Body of pancreas (tissue), 4 donors: ENCODE results near the gene TBCE.

Source experiments
- CTCF ChIP-seq, 7 experiments: fragments of 450-650 bp in 4 of 7; fragments of 200-600 bp in 3 of 7; sonication (generic) in 3 of 7; IDR thresholded peaks; one replicate each; pipeline ENCODE4 v1.5.1; 2016 to 2019; ENCODE audit warnings: antibody characterized with exemption in 7 of 7
- POLR2A ChIP-seq, 3 donors: fragments of 450-650 bp; IDR thresholded peaks; one replicate each; pipeline ENCODE4 v1.6.1; 2016; ENCODE audit warnings: antibody characterized with exemption in 3 of 3, mild to moderate bottlenecking in 2 of 3

GRCh38 chr1:235325139-235325538 is 42.1 kb upstream of the TBCE start:
- TF ChIP-seq CTCF (IDR thresholded peaks at IDR 0.05) (no peak), POLR2A (IDR thresholded peaks at IDR 0.05) (no peak)
